ENCODE data around the gene APOL5.
"Not testable (repeated sequence)": the region's sequence is repeated elsewhere in the genome, so short reads cannot be mapped to it uniquely, and the experiment has no call there.

Gene APOL5, protein sequence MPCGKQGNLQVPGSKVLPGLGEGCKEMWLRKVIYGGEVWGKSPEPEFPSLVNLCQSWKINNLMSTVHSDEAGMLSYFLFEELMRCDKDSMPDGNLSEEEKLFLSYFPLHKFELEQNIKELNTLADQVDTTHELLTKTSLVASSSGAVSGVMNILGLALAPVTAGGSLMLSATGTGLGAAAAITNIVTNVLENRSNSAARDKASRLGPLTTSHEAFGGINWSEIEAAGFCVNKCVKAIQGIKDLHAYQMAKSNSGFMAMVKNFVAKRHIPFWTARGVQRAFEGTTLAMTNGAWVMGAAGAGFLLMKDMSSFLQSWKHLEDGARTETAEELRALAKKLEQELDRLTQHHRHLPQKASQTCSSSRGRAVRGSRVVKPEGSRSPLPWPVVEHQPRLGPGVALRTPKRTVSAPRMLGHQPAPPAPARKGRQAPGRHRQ

DNA sequence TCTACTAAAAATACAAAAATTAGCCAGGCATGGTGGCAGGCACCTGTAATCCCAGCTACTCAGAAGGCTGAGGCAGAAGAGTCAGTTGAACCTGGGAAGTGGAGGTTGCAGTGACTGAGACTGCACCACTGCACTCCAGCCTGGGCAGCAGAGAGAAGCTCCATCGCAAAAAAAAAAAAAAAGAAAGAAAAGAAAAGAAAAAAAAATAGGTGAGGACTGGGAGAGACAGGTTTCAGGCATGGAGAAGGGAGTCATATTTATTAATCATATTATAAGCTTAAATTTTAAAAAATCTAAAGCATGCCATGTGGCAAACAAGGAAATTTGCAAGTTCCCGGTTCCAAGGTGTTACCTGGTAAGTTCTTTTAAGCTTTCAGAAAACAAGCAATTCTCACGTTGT, at the start of gene APOL5:
APOL5 (plus strand) TSS at position 301 of the 400 bp plus-strand sequence; CDS start at position 301, 0 bp downstream.
- no peak for FAIRE-seq

DNA sequence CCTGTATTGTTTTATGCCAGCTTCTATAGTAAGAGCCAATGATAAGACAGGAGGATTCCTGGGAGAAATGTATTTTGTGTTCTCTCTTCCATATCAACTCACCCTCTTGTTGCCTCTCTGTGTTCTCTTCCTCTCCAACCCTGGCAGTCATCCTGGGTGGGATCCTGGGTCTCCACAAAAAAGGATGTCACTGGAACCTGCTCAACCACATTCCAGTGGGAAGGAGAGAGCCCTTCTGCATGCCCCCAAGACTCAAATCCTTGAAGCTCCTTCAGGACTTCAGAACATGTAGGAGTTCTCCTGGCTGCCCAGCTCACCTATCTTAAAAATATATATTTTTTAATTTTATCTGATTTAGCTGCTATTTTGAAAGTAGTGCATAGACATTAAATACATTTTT, 43.3 kb upstream of the APOL5 start:
- no peak for FAIRE-seq

DNA sequence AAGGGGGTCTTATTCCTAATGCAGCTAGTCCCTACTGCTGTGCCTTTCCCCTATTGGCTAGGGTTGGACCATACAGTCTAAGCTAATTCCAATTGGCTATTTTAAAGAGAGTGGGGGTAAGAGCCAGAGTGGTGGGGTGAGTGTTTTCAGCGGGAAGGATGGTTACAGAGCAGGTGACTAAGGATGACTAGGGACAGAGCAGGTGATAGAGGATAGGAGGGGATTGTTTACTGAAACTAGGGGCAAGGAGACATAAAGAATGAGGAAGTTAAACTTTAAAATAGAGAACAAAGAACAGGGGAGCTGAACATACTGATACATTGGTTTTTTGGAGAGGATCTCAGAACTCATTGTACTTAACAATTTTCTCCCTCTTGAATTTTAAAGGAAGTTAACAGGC, 41.6 kb upstream of the APOL5 start:
- not testable (repeated sequence) for FAIRE-seq

DNA sequence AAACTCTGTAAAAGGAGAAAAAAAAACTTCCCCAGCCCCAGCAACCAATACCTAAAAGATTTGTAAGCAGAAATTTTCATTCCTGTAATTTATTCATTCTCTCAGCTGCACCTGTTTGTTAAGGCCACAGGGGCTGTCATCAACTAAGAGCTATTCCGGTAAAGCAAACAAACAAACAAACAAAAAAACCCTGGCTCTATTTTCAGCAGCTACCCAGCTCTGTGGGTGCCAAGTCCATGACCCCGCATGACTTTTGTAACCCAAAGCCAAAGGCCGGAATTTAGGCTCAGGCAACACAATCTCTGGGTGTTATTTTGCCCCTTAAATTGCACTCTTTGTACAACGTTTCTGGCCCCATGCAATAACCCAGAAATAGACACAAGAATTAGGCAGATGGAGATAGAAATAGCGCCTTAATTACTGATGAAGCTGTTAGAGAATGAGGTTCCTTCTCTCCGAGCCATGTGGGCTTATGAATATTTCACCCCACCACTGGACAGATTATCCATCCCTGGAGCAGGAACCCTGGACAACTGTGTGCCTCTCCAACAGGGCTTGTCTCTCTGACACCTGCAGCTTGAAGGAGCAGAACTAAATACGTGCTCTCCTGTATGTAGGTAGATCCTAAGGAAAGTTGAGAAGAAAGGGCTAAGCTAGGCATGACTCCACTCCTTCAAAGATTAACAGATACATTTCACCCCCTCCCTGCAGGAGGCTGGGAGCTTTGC, 40.0 kb upstream of the APOL5 start:
- FAIRE-seq = no peak

DNA sequence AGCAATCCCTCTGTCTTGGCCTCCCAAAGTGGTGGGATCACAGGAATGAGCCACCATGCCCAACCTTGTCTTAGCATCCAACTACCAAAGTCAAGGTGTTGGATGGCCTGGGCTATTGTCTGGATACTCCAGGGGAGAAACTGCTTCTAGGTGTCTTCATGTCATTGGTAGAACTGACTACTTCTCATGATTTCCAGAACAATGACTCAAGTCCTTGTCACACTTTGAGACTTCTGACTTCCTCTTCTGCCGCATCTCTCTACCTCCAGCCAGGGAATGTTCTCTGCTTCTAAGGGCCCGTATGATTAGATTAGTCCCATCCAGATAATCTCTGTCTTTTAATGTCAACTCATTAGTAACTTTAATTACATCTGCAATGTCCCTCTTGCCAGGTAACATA, 38.8 kb upstream of the APOL5 start:
- FAIRE-seq = no peak

DNA sequence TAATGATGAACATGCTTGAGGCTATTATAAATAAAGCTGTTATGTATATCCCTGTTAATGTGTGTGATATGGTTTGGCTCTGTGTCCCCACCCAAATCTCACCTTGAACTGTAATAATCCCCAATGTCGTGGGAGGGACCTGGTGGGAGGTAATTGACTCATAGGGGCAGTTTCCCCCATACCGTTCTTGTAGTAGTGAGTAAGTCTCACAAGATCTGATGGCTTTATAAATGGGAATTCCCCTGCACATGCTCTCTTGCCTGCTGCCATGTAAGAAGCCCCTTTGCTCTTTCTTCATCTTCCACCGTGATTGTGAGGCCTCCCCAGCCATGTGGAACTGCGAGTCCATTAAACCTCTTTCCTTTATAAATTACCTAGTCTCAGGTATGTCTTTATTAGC, 38.2 kb upstream of the APOL5 start:
- not testable (repeated sequence) for FAIRE-seq

DNA sequence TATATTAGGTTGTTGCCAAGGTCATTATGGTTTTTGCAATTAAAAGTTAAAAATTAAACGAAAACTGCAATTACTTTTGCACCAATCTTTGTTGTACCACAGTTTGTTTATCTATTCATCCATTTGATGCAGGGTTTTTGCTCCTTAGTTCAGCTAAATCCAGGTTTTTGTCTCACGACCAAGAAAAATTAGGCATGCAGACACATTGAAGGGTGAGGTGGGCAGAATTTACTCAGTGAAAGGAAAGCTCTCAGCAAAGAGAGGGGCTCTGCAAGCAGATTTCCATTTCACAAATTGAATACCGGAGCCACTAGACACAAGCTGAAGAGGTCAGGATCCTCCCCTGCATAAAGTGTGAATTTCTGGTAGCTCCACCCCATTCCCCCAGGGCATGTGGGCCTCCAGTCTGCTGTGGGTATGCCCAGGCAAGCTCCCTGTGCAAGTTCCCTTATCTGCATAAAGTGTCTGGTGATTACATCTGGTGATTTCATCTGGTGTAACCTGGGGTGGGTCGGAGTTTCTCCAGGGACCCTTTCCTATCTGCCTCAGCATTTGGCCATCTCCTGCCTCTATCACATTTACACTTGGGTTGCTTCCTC, 36.1 kb upstream of the APOL5 start:
- FAIRE-seq = no peak

DNA sequence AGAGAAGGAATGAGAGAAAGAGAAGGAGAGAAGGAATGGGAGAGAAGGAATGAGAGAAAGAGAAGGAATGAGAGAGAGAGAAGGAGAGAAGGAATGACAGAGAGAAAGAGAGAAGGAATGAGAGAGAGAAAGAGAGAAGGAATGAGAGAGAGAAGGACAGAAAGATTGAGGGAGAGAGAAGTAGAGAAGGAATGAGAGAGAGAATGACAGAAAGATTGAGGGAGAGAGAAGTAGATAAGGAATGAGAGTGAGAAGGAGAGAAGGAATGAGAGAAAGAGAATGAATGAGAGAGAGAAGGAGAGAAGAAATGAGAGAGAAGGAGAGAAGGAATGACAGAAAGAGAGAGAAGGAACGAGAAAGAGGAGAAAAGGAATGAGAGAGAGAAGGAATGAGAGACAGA, 34.1 kb upstream of the APOL5 start:
- no peak for FAIRE-seq

DNA sequence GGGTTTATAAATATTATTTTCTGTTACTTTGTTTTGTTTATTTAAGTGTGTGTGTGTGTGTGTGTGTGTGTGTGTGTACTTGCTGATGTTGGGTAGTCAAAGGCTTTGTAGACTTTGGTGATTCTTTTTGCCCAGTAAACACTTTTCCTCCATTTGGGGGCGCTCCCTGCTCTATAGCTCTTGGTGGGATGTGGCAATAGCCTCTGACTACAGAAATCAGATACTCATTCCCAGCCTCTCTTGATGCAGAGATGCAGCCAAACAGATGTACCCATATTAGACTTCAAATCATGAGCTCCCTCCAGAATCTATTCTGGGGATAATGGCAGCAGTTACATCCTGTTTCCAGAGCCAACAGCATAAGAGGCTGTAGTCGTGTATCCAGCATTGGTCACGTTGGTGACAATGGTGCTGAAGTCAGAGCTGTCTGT, 33.4 kb upstream of the APOL5 start:
- no peak for FAIRE-seq

DNA sequence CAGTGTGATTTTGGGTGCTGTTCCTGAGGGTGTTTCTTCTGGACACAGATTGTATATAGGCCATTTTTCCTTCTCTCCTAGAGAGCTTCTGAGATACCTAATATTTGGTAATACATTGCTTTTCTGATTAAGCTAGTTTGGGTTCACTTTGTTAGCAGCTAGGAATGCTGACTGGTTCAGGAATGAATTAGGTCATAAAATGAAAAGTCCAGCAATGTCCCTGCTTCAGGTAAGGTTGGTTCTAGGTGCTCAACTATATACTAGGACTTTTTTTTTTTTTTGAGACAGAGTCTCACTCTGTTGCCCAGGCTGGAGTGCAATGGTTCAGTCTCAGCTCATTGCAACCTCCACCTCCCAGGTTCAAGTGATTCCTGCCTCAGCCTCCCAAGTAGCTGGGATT, 32.9 kb upstream of the APOL5 start:
- no peak for FAIRE-seq

DNA sequence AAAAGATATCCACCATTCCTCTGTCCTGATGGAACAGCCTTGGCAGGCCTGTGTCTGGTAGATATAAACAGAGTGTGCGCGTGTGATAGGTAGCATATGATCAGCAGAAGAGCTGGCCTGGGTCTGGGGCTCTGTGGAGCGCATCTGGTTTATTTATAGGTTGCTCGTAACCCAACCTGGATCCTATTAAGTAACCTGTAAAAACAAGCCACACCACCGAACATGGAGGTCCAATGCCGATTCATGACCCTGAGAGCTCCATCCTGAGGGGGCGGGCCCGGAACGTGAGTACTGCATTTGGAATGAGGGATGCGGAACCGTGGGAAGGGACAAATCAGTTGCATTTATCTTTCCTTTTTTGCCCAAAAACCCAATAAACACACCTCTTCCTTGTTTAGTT, 31.9 kb upstream of the APOL5 start:
- FAIRE-seq = no peak

DNA sequence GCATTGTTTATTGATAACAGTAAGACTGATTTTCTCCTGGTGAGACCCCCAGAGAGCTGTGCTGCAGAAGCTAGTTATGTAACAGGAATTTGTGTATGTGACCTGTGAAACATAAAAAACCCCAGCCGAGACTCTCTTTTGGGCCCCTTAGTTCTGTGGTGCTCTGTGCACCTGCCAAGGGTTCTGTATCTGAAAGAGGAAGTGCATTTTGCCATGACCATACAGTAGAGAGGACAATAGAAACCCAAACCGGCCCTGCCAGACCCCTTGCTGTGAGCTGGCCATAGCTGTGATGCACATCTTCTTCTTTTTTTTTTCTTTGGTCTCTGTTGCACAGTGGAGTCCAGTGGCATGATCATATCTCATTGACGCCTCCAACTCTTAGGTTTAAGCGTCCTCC, 31.4 kb upstream of the APOL5 start:
- no peak for FAIRE-seq

DNA sequence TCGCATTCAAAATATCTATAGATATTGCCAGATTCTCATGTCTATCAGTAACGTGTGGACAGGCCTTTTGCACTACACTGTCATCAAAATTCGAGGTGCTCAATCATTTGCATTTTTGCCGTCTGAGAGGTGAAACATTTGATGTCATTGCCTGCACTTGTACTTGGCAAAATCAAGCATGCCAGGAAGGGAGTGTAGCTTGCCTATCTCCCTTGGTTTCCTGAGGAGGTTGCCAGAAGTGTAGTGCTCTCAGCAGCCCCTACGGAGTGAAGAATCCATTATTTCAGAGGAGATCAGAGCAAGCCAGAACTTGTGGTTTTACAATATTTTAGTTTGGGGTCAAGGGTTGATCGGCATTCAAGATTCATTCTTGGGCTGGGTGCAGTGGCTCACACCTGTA, 30.2 kb upstream of the APOL5 start:
- FAIRE-seq = no peak

DNA sequence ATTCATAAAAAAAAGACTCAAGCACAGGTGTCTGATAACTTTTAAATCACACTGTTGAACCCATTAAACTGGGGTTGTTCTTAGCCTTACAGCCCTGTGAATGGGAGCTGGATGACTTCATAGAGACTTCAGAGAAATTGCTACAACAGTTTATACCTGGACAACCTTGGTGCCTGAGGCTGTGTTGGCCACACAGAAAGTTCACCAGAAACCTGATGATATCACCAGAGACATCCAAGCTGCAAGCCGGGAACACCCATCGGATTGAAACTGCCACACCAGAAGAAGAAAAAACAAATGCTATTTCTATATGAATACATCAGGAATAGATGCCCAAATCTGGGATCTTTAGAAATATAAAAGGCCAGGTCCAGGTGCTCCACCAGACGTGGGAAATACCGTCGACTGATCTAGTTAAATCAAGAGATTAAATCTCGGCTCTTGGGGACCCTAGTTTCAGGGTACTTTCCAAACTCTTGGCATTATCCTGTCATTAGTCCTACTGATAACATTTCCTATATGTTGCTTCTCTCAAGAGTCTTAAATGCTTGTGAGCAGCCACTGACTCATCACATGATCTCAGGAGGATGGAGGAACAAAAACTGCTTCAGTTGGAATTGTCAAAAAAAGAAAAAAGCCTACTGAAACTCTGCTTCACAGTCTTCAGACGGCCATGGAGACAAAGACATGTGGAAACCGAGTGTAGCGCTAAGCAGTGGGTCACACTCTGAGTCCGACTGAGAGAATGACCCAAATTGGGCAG, 28.6 kb upstream of the APOL5 start:
- no peak for FAIRE-seq

DNA sequence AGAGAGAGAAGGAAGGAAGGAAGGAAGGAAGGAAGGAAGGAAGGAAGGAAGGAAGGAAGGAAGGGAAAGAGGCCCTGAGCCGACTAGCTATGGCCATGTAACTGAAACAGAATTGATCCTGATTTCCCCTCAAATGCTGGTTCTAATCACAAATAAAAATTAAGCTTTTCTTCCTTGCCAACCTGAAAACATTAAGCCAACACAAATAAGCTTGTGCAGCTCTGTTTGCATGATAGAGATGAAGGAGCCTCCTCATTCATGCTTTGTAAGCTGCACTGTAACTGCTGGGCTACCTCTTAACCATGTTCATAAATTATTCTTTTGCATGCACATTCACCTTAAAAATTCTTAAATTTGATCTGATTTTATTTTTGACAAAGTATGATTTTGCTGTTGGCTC, 27.7 kb upstream of the APOL5 start:
- FAIRE-seq = no peak

DNA sequence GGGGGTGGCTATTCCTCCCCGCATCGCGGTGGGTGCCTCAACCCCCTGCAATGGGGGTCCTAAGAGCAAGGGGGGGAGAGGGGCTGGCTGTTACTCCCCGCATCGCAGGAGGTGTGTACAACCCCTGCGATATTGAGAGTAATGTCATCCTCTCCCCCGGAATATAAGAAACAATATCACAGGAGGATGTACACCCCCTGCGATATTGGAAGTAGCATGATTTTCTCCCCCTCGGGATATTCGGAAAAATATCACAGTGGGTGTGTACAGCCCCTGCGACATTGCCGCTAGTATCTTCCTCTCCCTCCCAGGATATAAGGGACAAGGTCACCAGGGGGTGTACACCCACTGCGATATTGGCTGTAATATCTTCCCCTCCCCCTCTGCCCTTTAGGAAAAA, 22.5 kb upstream of the APOL5 start:
- FAIRE-seq = no peak

DNA sequence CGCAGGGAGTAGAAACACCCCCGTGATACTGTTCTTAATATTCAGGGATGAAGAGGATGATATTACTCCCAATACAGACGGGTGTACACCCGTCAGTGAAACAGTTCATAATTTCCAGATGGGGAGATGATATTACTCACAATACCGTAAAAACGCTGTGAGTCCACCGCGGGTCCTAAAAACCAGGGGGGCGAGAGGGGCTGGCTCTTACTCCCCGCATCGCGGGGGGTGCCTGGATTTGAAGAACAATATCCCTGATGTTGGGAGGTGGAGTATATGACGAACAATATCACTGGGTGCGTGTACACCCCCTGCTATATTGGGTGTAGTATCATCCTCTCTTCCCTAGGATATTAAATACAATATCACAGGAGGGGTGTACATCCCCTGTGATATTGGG, 20.5 kb upstream of the APOL5 start:
- no peak for FAIRE-seq

DNA sequence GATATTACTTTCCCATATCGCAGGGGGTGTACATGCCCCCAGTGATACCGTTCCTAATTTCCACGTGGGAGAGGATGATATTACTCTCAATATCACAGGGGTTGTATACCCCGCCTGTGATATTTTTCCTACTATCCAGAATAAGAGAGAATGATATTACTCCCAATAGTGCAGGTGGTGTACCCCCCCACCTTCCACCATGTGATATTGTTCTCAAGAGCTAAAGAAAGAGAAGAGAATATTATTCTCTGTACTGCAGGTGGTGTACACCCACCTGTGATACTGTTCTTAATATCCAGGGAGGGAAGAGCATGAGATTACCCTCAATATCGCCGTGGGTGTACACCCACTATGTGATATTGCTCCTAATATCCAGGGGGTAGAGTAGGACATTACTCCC, 17.8 kb upstream of the APOL5 start:
- not testable (repeated sequence) for FAIRE-seq

DNA sequence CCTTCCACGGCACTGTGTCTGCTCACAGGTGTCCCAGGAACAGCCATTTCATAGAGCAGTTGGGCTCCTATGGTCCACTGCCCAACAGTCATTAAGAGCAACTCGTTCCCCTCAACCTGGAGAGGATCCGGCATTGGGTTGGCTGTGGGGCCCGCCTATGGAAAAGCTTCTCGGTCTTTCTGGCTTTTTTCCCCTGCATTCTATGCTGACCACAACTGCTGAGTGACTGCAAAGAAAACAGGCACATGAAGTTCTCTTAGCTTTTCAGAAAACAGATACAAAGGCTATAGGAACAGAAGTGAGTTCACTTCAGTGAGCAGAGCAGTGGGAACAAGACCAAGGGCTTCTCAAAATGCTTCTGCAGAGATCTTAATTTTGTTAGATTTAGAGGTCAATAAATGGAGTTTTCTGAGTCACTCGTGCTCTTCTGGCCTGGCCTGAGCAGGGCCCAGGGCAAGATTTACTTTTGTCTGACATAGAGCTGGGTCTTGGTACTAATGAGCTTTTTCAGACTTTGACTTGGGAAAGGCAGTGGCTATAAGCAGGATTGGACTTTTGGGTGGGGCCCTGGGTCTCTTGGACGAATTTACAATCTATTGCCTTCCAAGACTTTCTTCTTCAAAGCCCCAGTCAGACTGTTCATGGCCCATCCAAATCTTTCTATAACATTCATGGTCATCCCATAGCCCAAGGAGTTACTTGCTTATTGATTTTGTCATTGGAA, 13.6 kb upstream of the APOL5 start:
- no peak for FAIRE-seq

DNA sequence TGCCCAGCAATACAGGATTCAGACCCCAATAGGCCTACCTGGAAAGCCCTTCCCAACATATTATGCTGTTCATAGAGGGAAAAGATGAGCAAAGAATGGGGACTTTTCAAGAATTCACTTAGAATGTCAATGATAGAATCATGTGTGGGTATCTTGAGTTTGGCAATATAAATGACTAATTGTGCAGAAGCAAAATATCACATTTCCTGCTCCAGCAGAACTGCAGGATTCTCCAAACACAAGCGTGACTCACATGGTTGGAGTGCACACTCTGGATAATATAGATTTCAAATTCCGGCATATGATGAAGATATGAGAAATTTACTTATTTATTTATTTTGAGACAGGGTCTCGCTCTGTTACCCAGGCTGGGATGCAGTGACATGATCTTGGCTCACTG, 12.5 kb upstream of the APOL5 start:
- FAIRE-seq = no peak

DNA sequence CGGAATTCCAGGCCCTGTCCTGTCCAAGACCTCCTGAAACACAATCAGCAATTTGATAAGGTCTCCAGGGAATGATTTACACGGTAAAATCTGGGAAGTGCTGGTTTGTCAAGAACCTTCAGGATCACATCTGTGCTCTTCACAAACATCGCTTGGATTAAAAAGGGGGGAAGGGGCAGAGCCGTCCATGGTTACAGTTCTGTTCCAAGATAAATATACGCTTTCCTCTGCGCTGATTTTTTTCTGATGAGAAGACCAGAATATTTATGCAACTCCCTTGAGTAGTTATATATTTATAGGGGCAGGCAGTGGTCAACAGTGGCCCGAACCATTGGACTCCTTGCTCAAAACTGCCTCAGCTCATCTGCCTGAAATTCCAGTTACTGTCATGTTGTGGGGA, 9.2 kb upstream of the APOL5 start:
- no peak for FAIRE-seq

DNA sequence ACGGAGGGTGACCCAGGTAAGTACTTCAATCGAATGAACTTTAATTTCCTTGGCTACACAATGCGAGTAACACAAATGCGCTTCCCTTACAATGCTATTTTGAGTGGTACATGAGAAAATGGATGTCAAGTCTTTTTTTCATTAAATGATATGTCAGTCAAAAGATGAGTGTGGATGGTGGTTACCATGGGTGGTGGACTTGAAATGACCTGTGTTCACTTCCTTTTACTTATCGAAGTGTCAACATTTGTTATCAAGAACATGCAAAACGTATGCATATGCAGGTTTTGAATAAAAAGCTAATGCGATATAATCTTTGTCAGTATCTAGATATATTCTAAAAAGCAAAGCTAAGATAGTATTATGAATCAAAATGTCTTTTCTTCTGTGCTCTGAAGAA, 8.8 kb upstream of the APOL5 start:
- FAIRE-seq = no peak

DNA sequence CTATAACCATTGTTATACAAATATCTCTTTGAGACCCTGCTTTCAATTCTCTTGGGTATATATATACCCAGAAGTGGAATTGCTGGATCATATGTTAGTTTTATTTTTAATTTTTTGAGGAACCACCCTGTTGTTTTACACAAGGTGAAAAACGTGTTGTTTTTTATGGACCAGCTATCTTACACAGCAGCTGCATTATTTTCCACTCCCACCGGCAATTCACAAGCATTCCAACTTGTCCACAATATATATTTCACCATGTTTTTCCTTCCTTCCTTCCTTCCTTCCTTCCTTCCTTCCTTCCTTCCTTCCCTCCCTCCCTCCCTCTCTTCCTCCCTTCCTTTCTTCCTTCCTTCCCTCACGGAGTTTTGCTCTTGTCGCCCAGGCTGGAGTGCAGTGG, 6.3 kb upstream of the APOL5 start:
- no peak for FAIRE-seq

All from islet of Langerhans (tissue), 1 donor.